ENCODE results near the gene ZC3H4. TPM values are rescaled to one million over a fixed set of nuclear protein-coding genes. Genes with fewer than 3 reads are reported as not detected.

Gene ZC3H4
- total and polyA plus RNA-seq, 2 experiments from 2014 or later: 26.7 to 36.9 TPM

GRCh38 chr19:47074621-47075020, 39.0 kb downstream of the ZC3H4 start (continued):
- TF ChIP-seq, protein P1, sequence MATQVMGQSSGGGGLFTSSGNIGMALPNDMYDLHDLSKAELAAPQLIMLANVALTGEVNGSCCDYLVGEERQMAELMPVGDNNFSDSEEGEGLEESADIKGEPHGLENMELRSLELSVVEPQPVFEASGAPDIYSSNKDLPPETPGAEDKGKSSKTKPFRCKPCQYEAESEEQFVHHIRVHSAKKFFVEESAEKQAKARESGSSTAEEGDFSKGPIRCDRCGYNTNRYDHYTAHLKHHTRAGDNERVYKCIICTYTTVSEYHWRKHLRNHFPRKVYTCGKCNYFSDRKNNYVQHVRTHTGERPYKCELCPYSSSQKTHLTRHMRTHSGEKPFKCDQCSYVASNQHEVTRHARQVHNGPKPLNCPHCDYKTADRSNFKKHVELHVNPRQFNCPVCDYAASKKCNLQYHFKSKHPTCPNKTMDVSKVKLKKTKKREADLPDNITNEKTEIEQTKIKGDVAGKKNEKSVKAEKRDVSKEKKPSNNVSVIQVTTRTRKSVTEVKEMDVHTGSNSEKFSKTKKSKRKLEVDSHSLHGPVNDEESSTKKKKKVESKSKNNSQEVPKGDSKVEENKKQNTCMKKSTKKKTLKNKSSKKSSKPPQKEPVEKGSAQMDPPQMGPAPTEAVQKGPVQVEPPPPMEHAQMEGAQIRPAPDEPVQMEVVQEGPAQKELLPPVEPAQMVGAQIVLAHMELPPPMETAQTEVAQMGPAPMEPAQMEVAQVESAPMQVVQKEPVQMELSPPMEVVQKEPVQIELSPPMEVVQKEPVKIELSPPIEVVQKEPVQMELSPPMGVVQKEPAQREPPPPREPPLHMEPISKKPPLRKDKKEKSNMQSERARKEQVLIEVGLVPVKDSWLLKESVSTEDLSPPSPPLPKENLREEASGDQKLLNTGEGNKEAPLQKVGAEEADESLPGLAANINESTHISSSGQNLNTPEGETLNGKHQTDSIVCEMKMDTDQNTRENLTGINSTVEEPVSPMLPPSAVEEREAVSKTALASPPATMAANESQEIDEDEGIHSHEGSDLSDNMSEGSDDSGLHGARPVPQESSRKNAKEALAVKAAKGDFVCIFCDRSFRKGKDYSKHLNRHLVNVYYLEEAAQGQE (IDR thresholded peaks at IDR 0.05; ENCODE audit: unreplicated experiment): no peak
- no peak for TF ChIP-seq JUNB (IDR thresholded peaks at IDR 0.05; ENCODE audit: unreplicated experiment)
- TF ChIP-seq ZNF462 (CRISPR knock-in tag; IDR thresholded peaks at IDR 0.05): no peak
- TF ChIP-seq POLR2AphosphoS5 (IDR thresholded peaks at IDR 0.05; ENCODE audit: low read depth): no peak

- Histone ChIP-seq H3K27me3 (ENCODE audit: insufficient read depth) (no peaks in the 10 kb centered on the region), H3K9me2 (ENCODE audit: insufficient read depth) (no peaks in the 10 kb centered on the region), H2AFZ (no peak overlapping the region), H3K36me3 (ENCODE audit: insufficient read depth) (peaks cover 8% of the 10 kb centered on the region; the same call in 1 of the 2 replicates), H3F3A (replicated peaks; ENCODE audit: low read depth) (peaks cover 2% of the 10 kb centered on the region; the same call in 1 of the 2 replicates), H3K4me3 (no peak overlapping the region), H3K79me2 (replicated peaks; ENCODE audit: insufficient read depth) (peaks cover 24% of the 10 kb centered on the region), H3K4me1 (ENCODE audit: insufficient read depth) (no peaks in the 10 kb centered on the region), H3K4me2 (no peak overlapping the region), H3K27ac (ENCODE audit: low read depth) (no peak overlapping the region), H4K20me1 (replicated peaks; ENCODE audit: insufficient read depth) (peaks cover 44% of the 10 kb centered on the region)
- Mint-ChIP-seq H3K4me3 (no peak overlapping the region), H3K9me3 (no peaks in the 10 kb centered on the region), H3K4me1 (no peaks in the 10 kb centered on the region; the same call in 2 of the 3 replicates), H3K27ac (no peak overlapping the region), H3K36me3 (ENCODE audit: low read depth) (peaks cover 82% of the 10 kb centered on the region), H3K27me3 (ENCODE audit: insufficient read depth, low read depth, poor library complexity) (peaks cover 23% of the 10 kb centered on the region)
- DNase-seq (ENCODE audit: low spot score) (no peak), ATAC-seq (no peak)
- no peak for TF ChIP-seq CREB1 (CRISPR knock-in tag; IDR thresholded peaks at IDR 0.05; ENCODE audit: low read depth)
- no peak for TF ChIP-seq JUNB (IDR thresholded peaks at IDR 0.05; ENCODE audit: unreplicated experiment)
- TF ChIP-seq, protein P1 (IDR thresholded peaks at IDR 0.05; ENCODE audit: unreplicated experiment): peak; percentile 58
- no peak for TF ChIP-seq POLR2AphosphoS5 (IDR thresholded peaks at IDR 0.05; ENCODE audit: low read depth)
- TF ChIP-seq ZNF114 (CRISPR knock-in tag; IDR thresholded peaks at IDR 0.05): no peak
- no peak for TF ChIP-seq ETS1 (IDR thresholded peaks at IDR 0.05)
These were observed 40.0 kb downstream of the ZC3H4 start for GRCh38 chr19:47073574-47073973.
